Measurements from ENCODE around the gene MAJIN.
"Not testable (repeated sequence)": the region's sequence is repeated elsewhere in the genome, so short reads cannot be mapped to it uniquely, and the experiment has no call there.

Gene MAJIN

DNA sequence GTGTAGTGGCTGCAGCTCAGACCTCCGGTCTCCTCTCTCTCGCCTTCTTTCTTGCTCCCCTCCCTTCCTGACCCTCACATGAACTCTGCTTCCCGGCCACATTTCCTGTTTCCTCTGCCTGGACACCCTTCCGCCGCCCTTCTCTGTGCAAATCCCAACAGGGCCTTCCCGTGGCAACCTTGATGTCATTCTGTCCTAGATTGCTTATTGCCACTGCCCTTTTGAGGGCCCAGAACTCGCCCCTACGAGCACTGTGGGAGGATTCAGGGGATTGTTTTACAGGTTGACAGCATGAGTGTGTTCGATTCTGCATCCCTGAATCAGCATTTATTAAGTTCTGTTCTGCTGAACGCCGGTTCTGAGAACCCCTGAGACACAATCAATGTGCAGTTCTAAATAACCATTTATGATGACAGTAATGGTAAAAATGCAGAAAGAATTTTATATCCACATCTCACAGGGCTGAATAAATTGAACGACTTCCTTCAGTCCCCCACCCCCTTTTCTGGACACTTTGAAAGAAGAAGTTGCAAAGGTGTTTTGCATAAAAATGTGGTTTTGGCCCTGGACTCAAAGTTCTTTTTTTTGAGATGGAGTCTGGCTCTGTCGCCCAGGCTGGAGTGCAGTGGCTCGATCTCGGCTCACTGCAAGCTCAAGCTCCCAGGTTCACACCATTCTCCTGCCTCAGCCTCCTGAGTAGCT is 18.5 kb upstream of the MAJIN start:
- DNase-seq (ENCODE audit: low read depth): no peak

DNA sequence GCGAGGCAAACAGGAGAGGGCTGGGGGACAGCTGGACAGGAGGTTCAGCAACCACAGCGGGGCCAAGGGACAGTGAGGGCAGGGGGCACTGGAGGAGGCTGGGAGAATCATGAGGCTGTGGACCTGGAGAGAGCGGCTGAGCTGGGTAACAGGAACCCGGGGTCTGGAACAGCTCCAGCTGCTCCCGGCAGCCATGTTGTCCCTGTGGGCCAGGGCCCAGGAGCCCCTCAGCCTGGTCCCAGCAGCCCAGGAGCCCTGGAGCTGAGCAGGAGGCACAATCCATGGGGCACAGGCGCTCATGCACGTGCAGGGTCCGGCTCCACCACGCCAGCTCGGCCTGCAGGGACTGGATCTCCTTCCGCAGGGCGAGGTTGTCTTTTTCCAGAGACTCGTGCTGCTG is 17.5 kb upstream of the MAJIN start:
- no peak for DNase-seq (ENCODE audit: low read depth)

DNA sequence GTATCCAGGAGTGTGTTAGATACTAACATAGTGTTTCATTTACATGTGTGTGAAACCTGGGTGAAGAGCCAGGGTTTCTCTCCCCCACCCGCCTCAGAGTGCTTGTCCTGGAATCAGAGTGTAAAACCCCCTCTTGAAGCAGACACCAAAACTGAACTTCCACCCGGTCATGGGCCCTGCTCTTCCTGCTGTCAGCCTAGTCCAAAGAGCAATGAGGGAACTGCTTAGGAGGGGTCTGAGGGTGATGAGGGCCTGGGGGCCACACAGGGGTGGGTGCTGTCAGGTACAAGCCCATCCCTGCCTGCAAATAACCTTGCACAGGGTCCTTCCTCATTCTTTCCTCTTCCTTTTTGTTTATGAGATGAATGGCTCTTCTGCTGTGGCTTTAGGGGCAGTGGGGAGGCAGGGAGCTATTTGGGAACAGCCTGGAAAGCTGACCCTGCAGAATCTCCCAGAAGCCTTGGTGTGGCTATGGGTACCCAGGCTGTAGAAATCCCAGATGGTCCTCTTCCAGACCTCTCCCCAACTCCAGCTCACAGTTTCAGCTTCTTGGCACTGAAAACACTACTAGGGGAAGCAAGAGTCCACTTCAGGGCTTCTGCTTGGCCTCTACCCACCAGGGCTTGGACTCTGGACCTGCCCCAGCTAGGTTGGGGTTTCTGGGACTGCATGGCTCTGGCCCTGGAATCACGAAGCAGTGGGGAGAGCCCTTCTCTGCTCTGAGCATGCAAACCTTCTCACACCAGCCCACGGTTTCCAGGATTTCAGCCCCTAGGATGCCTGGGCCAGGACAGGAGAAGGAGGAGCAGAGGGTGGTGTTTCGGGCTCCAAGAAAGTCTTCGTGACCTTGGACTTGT is 16.3 kb upstream of the MAJIN start:
- DNase-seq (ENCODE audit: low read depth): no peak

DNA sequence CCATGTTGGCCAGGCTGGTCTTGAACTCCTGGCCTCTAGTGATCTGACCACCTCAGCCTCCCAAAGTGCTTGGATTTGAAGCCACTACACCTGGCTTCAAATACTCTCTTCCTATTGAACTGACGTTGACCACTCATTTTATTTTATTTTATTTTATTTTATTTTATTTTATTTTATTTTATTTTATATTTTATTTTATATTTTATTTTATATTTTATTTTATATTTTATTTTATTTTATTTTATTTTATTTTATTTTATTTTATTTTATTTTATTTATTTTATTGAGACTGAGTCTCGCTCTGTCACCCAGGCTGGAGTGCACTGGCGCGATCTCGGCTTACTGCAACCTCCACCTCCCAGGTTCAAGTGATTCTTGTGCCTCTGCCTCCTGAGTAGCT is 11.4 kb upstream of the MAJIN start:
- not testable (repeated sequence) for DNase-seq (ENCODE audit: low read depth)

- DNase-seq (ENCODE audit: low read depth): no peak
Observed at GRCh38 chr11:64976651-64977050, 4.7 kb upstream of the MAJIN start.

DNA sequence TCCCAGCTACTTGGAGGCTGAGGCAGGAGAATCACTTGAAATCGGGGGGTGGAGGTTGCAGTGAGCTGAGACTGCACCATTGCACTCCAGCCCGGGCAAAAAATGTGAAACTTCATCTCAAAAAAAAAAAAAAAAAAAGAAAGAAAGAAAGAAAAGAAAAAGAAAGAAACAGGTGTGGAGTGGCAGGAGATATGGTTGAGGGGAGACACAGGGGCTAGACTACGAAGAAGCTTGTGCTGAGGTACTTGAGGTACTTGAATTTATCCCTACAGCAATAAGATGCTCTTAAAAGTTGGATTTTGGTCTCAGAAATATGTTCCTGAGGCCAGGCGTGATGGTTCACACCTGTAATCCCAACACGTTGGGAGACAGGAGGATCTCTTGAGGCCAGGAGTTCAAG is 2.2 kb upstream of the MAJIN start:
- no peak for DNase-seq (ENCODE audit: low read depth)

DNA sequence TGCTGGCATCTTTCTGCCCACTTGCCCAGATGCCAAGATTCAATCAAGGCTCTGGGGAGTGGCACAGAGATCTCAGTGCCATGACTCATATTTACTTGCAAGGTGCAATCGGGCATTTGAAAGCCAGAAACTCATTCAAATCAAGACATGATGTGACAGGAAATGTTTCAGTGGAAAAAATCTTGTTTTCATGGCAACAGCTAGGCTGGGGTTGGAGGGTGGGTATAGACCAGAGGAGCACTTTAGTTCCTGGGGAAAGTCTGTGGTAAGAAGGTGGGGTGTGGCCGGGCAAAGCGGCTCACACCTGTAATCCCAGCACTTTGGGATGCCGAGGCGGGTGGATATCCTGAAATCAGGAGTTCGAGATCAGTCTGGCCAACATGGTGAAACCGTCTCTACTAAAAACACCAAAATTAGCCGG is 1.2 kb downstream of the MAJIN start:
- no peak for DNase-seq (ENCODE audit: low read depth)

DNA sequence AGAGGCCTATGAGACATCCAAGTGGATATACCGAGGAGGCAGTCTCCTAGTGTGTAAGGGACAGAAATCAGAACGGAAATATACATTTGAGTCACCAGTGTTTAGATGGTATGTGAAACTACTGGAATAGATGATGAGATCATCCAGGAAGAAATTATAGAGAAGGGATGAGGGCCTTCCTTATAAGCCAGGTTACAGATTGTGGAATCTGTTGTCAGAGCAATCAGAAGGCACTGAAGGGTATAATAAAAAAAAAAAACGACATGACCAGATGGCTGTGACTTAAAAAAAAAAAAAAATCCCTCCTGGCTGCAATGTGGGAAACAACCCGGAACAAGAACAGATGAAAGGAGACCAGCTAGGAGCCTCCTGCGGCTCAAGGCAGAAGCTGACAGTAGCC is 2.7 kb downstream of the MAJIN start:
- DNase-seq (ENCODE audit: low read depth): no peak

GRCh38 chr11:64967375-64967774 is 4.5 kb downstream of the MAJIN start:
- DNase-seq (ENCODE audit: low read depth): no peak

GRCh38 chr11:64963072-64963631 is 8.8 kb downstream of the MAJIN start:
- no peak for DNase-seq (ENCODE audit: low read depth)

DNA sequence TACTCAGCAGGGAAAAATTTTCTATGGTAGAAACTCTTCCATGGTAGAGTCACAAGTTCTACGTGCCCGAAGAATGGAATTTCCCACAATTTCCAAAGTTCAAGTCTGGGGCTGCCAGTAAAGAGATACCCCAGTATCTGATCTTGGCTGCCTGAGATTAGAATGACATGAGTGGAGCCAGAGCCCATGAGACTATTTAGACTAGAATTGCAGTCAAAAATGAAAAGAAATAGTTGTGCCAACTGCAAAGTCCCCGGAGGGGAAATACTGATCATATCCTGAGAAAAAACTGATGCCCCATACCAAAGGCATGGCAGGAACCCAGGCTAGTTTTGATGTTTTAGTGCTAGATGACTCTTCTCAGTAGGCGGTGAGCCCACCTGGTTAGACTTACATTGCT is 11.2 kb downstream of the MAJIN start:
- DNase-seq (ENCODE audit: low read depth): no peak

- DNase-seq (ENCODE audit: low read depth): no peak
Observed at GRCh38 chr11:64959498-64959897, 12.4 kb downstream of the MAJIN start.

- no peak for DNase-seq (ENCODE audit: low read depth)
Observed at GRCh38 chr11:64954201-64954600, 17.7 kb downstream of the MAJIN start.

DNA sequence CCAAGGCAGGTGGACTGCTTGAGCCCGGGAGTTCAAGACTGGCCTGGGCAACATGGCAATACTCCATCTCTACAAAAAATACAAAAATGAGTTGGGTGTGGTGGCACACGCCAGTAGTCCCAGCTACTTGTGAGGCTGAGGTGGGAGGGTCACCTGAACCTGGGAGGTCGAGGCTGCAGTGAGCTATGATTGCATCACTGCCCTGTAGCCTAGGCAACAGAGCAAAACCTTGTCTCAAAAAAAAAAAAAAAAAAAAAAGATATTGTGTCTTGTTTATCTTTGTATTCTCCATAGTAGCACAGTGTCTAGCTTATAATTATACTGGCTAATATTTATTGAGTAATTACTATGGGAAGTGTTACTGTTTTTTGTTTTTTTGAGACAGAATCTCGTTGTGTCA is 20.4 kb downstream of the MAJIN start:
- no peak for DNase-seq (ENCODE audit: low read depth)

GRCh38 chr11:64947208-64947814 is 24.6 kb downstream of the MAJIN start:
- DNase-seq (ENCODE audit: low read depth): no peak

DNA sequence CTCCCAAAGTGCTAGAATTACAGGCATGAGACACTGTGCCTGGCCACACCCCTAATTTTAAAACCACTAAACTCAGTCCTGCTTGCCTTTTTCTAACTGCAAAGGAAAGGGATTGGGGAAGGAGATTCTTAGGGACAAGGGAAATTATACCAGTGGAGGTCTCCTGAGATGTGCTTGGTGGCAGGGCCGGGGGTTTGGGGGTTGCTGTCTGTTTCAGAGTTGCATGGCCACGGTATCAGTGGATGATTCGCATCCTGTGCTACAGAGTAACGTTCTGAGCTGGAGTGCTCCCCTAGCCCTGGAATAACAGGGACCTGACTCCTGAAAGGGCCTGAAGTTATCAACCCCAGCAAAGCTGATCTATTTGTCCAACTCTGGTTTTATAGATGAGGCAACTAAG is 35.4 kb downstream of the MAJIN start:
- no peak for DNase-seq (ENCODE audit: low read depth)

- no peak for DNase-seq (ENCODE audit: low read depth)
Observed at GRCh38 chr11:64935359-64936081, 36.4 kb downstream of the MAJIN start, which contains the start of gene GPHA2. TSS of gene GPHA2 (minus strand) at chr11:64935893. CDS start at chr11:64935460, 433 bp downstream.

GRCh38 chr11:64934682-64935358 is 37.1 kb downstream of the MAJIN start:
- DNase-seq (ENCODE audit: low read depth): no peak

GRCh38 chr11:64933935-64934681 is 37.8 kb downstream of the MAJIN start:
- no peak for DNase-seq (ENCODE audit: low read depth)

- DNase-seq (ENCODE audit: low read depth): no peak
Observed at GRCh38 chr11:64933213-64933934, 38.5 kb downstream of the MAJIN start.
